Neutrophil (primary cell): ENCODE measurements around the gene AMOTL1.

Experiments
- H3K27ac ChIP-seq: fragments of 200-600 bp; sonication (generic); 2 replicates; pipeline ENCODE4 v1.5.1; 2016; ENCODE audit warnings: mild to moderate bottlenecking, moderate library complexity
- H3K27me3 ChIP-seq: fragments of 200-600 bp; sonication (generic); 2 replicates; pipeline ENCODE4 v1.6.0; 2016; ENCODE audit warnings: mild to moderate bottlenecking
- H3K36me3 ChIP-seq: fragments of 200-600 bp; sonication (generic); 2 replicates; pipeline ENCODE4 v1.5.1; 2017
- H3K4me1 ChIP-seq, 2 experiments: fragments of 200-600 bp in 1 of 2; sonication (generic) in 1 of 2; 1 replicate in 1 of 2; 2 replicates in 1 of 2; pipeline versions ENCODE4 v1.5.1 to v1.6.1; 2013 to 2016; ENCODE audit warnings: low read depth in 1 of 2, low read length in 1 of 2, mild to moderate bottlenecking in 1 of 2, moderate library complexity in 1 of 2; ENCODE audit not compliant: control insufficient read depth in 1 of 2, insufficient read depth in 1 of 2
- H3K4me3 ChIP-seq, 2 experiments: fragments of 200-600 bp in 1 of 2; sonication (generic) in 1 of 2; 1 replicate in 1 of 2; 2 replicates in 1 of 2; pipeline ENCODE4 v1.5.1; 2013 to 2016; ENCODE audit warnings: low read depth in 1 of 2, low read length in 1 of 2, mild to moderate bottlenecking in 1 of 2, moderate library complexity in 1 of 2
- H3K9me3 ChIP-seq: fragments of 200-600 bp; sonication (generic); 2 replicates; pipeline ENCODE4 v1.5.1; 2016
- CTCF ChIP-seq: fragments of 200-600 bp; sonication (generic); IDR thresholded peaks from 2 replicates; pipeline ENCODE4 v1.5.1; 2016; ENCODE audit warnings: antibody characterized with exemption

AMOTL1 gene

GRCh38 chr11:94757037-94757735 lies 11.0 kb upstream of the AMOTL1 start:
- H3K36me3 ChIP-seq = no peaks in the 10 kb centered on the region
- TF ChIP-seq CTCF = no peak
- no peak overlapping the region for H3K4me3 ChIP-seq
- no peaks in the 10 kb centered on the region for H3K9me3 ChIP-seq
- H3K27me3 ChIP-seq = peaks cover 9% of the 10 kb centered on the region
- no peaks in the 10 kb centered on the region for H3K4me1 ChIP-seq
- no peak overlapping the region for H3K27ac ChIP-seq

- Histone ChIP-seq H3K36me3 (no peaks in the 10 kb centered on the region), H3K4me1 (no peaks in the 10 kb centered on the region), H3K27me3 (no peaks in the 10 kb centered on the region), H3K27ac (no peak overlapping the region), H3K9me3 (no peaks in the 10 kb centered on the region), H3K4me3 (no peak overlapping the region)
- TF ChIP-seq CTCF = no peak
Observed at GRCh38 chr11:94758666-94759065, 9.5 kb upstream of the AMOTL1 start.

- no peaks in the 10 kb centered on the region for H3K9me3 ChIP-seq
- no peak for TF ChIP-seq CTCF
- H3K27me3 ChIP-seq = peaks cover 3% of the 10 kb centered on the region
- H3K27ac ChIP-seq = no peak overlapping the region
- no peaks in the 10 kb centered on the region for H3K36me3 ChIP-seq
- H3K4me3 ChIP-seq = no peak overlapping the region
- H3K4me1 ChIP-seq = no peaks in the 10 kb centered on the region
Observed at GRCh38 chr11:94759522-94759921, 8.6 kb upstream of the AMOTL1 start.

GRCh38 chr11:94760296-94760695 lies 7.9 kb upstream of the AMOTL1 start:
- Histone ChIP-seq H3K4me1 (no peaks in the 10 kb centered on the region), H3K9me3 (no peaks in the 10 kb centered on the region)

GRCh38 chr11:94762208-94762607 lies 5.9 kb upstream of the AMOTL1 start:
- Histone ChIP-seq H3K4me3 (no peak overlapping the region), H3K4me1 (no peaks in the 10 kb centered on the region), H3K36me3 (no peaks in the 10 kb centered on the region), H3K27me3 (peaks cover 19% of the 10 kb centered on the region), H3K9me3 (no peaks in the 10 kb centered on the region), H3K27ac (no peak overlapping the region)
- TF ChIP-seq CTCF = no peak

More at GRCh38 chr11:94760296-94760695, 7.9 kb upstream of the AMOTL1 start:
- H3K36me3 ChIP-seq = no peaks in the 10 kb centered on the region
- H3K4me3 ChIP-seq = no peak overlapping the region
- no peak overlapping the region for H3K27ac ChIP-seq
- no peak for TF ChIP-seq CTCF
- peaks cover 4% of the 10 kb centered on the region for H3K27me3 ChIP-seq
